ENCODE data around the gene RAD54L.
"Not testable (repeated sequence)": the region's sequence is repeated elsewhere in the genome, so short reads cannot be mapped to it uniquely, and the experiment has no call there.

RAD54L gene

DNA sequence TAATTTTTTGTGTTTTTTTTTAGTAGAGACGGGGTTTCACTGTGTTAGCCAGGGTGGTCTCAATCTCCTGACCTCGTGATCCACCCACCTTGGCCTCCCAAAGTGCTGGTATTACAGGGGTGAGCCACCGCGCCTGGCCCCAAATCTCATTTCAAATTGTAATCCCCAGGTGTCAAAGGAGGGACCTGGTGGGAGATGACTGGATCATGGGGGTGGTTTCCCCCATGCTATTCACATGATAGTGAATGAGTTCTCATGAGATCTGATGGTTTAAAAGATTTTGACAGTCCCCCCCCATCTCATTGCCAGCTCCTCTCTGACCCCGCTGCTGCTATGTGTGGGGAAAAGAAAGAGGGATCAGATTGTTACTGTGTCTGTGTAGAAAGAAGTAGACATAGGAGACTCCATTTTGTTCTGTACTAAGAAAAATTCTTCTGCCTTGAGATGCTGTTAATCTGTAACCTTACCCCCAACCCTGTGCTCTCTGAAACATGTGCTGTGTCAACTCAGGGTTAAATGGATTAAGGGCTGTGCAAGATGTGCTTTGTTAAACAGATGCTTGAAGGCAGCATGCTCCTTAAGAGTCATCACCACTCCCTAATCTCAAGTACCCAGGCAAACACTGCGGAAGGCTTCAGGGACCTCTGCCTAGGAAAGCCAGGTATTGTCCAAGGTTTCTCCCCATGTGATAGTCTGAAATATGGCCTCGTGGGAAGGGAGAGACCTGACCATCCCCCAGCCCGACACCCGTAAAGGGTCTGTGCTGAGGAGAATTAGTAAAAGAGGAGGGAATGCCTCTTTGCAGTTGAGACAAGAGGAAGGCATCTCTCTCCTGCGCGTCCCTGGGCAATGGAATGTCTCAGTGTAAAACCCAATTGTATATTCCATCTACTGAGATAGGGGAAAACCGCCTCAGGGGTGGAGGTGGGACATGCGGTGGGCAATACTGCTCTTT is 72.7 kb downstream of the RAD54L start:
- DNase-seq (ENCODE audit: low read depth): not testable (repeated sequence)

DNA sequence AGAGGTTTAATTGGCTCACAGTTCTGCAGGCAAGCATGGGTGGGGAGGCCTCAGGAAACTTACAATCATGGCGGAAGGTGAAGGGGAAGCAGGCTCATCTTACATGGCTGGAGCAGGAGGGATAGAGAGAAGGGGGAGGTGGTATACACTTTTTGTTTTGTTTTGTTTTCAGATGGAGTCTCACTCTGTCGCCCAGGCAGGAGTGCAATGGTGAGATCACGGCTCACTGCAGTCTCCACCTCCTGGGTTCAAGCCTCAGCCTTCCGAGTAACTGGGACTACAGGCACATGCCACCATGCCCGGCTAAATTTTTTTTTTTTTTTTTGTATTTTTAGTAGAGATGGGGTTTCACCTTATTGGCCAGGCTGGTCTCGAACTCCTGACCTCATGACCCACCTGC is 74.6 kb downstream of the RAD54L start:
- DNase-seq (ENCODE audit: low read depth): not testable (repeated sequence)

DNA sequence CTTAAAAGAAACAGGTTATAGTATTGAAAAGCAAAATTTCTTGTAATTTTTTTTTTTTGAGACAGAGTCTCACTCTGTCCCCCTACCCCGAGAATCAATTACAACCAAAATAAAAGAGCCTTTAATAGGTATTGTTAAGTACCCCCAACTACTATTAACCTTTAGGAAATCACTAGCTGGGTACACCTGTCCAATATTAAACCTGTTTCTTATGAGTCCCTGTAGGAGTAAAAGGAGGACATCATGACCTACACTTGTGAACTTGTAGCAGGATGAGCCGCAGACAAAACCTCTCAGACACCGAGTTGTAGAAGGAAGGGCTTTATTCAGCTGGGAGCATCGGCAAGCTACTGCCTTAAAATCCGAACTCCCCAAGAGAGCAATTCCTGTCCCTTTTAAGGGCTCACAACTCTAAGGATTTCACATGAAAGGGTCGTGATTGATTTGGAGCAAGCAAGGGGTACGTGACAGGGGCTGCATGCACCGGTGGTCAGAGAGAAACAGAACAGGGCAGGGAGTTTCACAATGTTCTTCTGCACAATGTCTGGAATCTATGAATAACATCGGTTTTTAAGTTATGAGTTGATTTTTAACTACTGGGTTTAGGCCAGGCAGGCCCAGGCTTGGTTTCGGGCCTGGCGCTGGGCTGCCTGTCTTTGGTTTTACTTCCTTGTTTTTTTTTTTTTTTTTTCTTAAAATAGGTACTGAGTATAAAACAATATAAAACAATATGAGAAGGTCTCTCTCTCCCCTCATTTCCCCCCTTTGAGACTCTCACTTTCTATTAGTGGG is 77.9 kb downstream of the RAD54L start:
- not testable (repeated sequence) for DNase-seq (ENCODE audit: low read depth)

Measured in CMK (cell line).